GM18505 (cell line): Measurements from ENCODE around the gene ERCC1.
"Not testable (repeated sequence)": the region's sequence is repeated elsewhere in the genome, so short reads cannot be mapped to it uniquely, and the experiment has no call there.

Experiments used
- ATAC-seq: cut with Tn5 transposase; IDR thresholded peaks from one replicate; pipeline ENCODE4 v1.9.1; 2021; ENCODE audit not compliant: unreplicated experiment
- POLR2A ChIP-seq: IDR thresholded peaks from 4 replicates; pipeline ENCODE4 v1.6.1; 2011; ENCODE audit warnings: borderline replicate concordance; ENCODE audit not compliant: insufficient read depth, insufficient read length; ENCODE audit errors: extremely low read depth

ERCC1 gene

DNA sequence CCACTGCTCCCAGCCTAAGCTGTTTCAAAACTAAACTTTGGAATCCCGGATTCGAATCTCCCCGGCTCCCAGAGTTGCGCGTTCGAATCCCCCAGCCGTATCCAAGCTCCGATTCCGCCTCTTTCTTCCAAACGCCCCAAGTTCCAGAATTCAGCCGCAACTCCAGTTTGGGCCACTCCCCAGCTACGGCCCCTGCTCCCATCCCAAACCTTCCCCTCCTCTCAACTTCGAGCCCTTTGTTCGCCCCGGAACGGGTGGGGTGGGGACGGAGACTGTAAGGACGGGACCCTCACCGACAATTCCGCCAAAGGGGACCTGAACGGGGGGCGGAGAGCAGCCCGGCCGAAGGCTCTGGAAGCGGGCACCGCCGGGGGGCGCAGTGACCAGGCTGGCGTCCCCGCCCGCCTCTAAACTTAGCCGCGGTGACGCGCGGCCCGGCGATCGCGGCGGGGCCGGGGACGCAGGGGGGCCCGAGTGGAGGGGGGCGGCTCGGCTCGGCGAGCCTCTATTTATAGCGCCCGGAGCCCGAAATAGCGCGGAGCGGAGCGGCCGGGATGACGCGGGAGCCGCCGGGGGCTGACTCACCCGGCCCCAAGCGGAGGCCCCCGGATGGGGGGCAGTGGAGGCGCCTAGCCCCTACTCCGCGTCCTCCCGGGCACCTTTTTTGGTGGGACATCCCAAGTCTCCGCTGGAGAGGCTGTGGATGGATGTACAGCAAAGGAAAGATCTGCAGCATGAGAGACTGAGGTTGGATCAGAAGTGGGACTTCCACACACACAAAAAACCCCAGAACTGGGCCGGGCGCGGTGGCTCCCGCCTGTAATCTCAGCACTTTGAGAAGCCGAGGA, 4.9 kb upstream of the ERCC1 start:
- TF ChIP-seq POLR2A: no peak
- no peak for ATAC-seq

GRCh38 chr19:45424191-45425058, 708 bp upstream of the ERCC1 start:
- TF ChIP-seq POLR2A: no peak
- peak; percentile 10 for ATAC-seq

GRCh38 chr19:45423033-45423588, 606 bp downstream of the ERCC1 start:
- TF ChIP-seq POLR2A: no peak
- ATAC-seq: no peak

GRCh38 chr19:45421947-45422498, 1.7 kb downstream of the ERCC1 start:
- ATAC-seq: no peak
- no peak for TF ChIP-seq POLR2A

- TF ChIP-seq POLR2A: no peak
- no peak for ATAC-seq
These were observed 2.8 kb downstream of the ERCC1 start for GRCh38 chr19:45420871-45421270.

- no peak for ATAC-seq
These were observed 3.4 kb downstream of the ERCC1 start for GRCh38 chr19:45420356-45420755.

GRCh38 chr19:45419895-45420294, 3.8 kb downstream of the ERCC1 start:
- TF ChIP-seq POLR2A: no peak
- no peak for ATAC-seq

More at GRCh38 chr19:45420356-45420755, 3.4 kb downstream of the ERCC1 start:
- TF ChIP-seq POLR2A: no peak

DNA sequence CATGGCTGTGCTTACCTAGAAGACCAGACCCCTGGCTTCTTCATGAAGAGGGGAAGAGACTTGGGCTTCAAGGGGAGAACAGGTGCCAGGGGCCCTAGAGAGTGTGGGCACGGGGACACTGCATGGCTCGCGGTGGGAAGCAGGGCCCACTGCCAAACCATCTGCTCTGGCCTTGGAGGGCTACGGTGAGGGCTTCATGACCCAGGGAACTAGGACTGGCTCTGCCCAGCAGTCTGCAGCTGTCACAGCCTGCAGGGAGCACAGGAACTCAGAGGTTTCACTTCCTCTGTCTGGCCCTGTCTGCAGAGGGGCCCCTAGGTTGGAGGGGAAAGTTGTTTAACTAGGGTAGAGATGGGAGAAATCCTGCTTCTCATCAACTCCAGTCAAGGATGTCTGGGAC, 4.3 kb downstream of the ERCC1 start:
- ATAC-seq: peak; percentile 47
- TF ChIP-seq POLR2A: no peak

- TF ChIP-seq POLR2A: no peak
- no peak for ATAC-seq
These were observed 4.9 kb downstream of the ERCC1 start for GRCh38 chr19:45418802-45419201.

DNA sequence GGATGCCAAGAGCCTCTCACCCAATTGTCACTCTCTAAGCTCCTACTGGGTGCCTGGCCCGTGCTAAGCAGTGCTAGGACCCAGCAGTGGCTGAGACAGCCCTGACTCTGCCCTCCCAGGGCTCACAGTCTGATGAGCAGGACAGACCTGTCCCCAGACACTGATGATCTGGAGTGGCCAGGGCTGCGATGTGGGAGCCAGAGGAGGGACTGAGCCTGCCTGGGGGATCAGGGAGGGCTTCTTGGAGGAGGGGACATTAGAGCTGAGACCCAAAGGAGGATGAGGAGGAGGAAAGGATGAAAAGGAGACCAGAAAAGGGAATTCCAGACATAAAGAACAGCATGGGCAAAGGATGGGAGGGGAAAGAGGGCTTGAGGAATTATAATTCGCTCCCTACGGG, 6.6 kb downstream of the ERCC1 start:
- no peak for TF ChIP-seq POLR2A
- no peak for ATAC-seq

- no peak for TF ChIP-seq POLR2A
- no peak for ATAC-seq
These were observed 9.2 kb downstream of the ERCC1 start for GRCh38 chr19:45414468-45414867.

GRCh38 chr19:45413497-45413896, 10.2 kb downstream of the ERCC1 start:
- no peak for TF ChIP-seq POLR2A
- no peak for ATAC-seq

DNA sequence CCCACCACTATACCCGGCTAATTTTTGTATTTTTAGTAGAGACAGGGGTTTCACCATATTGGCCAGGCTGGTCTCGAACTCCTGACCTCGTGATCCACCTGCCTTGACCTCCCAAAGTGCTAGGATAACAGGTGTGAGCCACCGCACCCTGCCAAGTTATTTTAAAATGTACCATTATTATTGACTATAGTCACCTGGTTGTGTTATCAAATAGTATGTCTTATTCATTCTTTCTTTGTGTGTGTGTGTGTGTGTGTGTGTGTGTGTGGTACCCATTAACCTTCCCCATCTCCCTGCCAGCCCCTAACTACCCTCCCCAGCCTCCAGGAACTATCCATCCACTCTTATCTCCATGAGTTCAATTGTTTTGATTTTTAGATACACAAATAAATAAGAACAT, 13.4 kb downstream of the ERCC1 start:
- ATAC-seq: not testable (repeated sequence)
